ENCODE measurements around the gene ATF4. TPM values are rescaled to one million over a fixed set of nuclear protein-coding genes. Genes with fewer than 3 reads are reported as not detected.

Gene ATF4
- total RNA-seq, 1 donor from 2014 or later, result 134 TPM

- ATAC-seq (no peak), DNase-seq (ENCODE audit: low spot score) (no peak)
Measured at GRCh38 chr22:39554151-39554550, 33.8 kb downstream of the ATF4 start.

- no peak for DNase-seq (ENCODE audit: low spot score)
- ATAC-seq, result peak; percentile 18
Measured at GRCh38 chr22:39556970-39557841, 36.8 kb downstream of the ATF4 start.

GRCh38 chr22:39558254-39558727 is 37.9 kb downstream of the ATF4 start:
- DNase-seq (ENCODE audit: low spot score) (no peak), ATAC-seq (no peak)

DNA sequence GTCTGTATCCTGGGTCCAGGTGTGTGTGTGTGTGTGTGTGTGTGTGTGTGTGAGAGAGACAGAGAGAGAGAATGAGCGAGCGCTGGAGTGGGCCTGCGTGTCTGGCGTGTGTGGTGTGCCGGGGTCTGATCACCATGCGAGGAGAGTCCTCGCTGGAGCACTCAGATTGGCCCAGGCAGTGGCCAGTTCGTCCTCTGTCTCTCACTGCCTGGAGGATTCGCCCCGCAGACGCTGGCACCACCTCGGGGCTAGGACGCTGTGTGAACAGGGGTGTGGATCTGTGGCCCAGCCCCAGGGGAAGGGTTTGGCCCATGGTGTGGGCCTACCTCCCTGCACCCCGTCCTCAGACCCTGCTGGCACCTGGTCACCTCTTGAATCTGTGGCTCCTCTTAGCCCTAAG is 38.6 kb downstream of the ATF4 start:
- no peak for DNase-seq (ENCODE audit: low spot score)
- no peak for ATAC-seq

GRCh38 chr22:39559456-39560105 is 39.2 kb downstream of the ATF4 start:
- no peak for ATAC-seq

DNA sequence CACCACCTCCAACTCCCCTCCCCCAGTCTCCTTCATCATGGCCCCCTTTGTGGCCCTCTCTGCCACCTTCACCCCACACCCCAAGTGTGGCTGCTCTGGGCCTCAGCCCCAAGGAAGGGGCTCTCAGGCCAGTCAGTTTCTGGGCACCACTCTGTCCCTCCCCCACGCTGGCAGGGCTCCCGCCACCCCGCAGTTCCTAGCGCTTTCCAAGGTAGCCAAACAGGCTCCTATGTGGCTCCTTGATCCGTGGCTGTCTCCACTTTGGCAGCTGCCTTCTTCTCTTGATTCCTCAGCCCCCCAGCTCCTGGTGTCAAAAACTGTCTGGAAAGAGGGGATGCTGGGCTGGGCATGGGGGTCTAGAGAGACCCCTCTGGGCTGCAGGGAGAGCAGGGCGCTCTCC is 39.8 kb downstream of the ATF4 start:
- no peak for DNase-seq (ENCODE audit: low spot score)
- no peak for ATAC-seq

More at GRCh38 chr22:39559456-39560105, 39.2 kb downstream of the ATF4 start:
- no peak for DNase-seq (ENCODE audit: low spot score)

DNA sequence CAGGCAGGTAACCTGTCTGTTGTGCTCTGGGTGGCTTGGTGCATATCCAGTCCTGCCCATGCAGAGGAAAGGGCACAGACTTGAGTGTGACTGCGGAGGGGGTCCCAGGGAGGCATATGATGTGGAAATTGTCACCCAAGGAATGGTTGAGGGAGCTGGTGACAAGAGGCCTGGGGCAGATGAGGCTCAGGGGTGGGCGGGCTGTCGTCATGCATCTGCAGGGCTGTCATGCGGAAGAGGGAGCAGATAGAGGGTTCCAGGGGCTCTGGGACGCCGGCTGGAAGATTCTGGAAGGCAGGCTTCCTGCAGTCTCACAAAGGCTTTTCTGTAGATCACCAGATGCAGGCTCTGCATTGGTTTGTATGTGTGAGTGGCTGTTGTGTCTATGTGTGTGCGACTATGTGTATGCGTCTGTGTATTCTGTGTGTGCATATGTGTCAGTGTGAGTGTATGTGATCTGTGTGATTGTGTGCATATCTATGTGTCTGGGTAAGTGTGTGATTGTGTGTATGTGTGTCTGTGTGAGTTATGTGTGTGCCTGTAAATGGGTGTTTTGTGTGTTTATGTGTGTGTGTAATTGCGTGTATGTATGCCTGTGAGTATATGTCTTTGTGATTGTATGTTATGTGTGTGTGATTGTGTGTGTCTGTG is 42.6 kb downstream of the ATF4 start:
- DNase-seq (ENCODE audit: low spot score) (no peak), ATAC-seq (no peak)

DNA sequence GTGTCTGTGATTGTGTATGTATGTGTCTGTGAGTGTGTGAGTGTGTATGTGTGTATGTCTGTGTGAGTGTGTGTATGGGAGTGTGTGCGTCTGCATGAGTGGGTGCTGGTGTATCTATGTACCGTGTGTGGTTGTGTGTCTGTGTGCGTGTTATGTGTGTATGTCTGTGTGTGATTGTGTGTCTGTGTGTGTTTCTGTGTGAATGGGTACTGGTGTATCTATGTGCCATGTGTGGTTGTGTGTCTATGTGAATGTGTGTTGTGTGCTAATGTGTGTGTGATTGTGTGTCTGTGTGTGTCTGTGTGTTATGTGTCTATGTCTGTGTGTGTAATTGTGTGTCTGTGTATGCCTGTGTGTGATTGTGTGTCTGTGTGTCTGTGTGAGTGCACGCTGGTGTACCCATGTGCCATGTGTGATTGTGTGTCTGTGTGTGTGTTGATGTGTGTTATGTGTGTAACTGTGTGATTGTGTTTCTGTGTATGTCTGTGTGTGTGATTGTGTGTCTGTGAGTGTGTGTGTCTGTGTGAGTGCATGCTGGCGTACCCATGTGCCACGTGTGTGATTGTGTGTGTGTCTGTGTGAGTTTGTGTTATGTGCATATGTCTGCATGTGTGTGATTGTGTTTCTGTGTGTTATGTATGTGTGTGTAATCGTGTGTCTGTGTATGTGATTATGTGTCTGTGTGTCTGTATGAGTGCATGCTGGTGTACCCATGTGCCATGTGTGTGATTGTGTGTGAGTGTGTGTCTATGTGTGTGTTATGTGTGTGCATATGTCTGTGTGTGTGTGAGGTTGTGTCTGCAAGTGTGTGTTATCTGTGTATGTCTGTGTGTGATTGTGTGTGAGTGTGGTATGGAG is 43.4 kb downstream of the ATF4 start:
- DNase-seq (ENCODE audit: low spot score) (no peak), ATAC-seq (no peak)

DNA sequence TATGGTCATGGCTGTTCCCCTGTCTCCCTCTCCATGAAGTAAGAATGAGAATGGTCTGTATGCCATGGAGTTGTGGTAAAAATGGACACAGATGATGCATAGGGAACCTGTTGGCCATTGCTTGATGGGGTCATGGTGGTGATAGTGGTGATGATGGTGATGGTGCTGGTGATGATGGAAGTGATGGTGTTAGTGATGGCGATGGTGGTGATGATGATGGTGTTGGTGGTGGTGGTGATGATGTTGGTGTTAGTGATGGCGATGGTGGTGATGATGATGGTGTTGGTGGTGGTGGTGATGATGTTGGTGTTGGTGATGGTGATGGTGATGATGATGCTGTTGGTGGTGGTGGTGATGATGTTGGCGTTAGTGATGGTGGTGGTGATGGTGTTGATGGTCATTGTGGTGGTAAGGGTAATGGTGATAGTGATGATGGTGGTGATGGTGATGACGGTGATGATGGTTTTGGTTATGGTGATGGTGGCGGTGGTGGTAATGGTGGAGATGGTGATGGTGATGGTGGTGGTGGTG is 45.1 kb downstream of the ATF4 start:
- no peak for ATAC-seq
- no peak for DNase-seq (ENCODE audit: low spot score)

GRCh38 chr22:39567135-39567946 is 47.0 kb downstream of the ATF4 start:
- ATAC-seq, result no peak
- DNase-seq (ENCODE audit: low spot score), result no peak

DNA sequence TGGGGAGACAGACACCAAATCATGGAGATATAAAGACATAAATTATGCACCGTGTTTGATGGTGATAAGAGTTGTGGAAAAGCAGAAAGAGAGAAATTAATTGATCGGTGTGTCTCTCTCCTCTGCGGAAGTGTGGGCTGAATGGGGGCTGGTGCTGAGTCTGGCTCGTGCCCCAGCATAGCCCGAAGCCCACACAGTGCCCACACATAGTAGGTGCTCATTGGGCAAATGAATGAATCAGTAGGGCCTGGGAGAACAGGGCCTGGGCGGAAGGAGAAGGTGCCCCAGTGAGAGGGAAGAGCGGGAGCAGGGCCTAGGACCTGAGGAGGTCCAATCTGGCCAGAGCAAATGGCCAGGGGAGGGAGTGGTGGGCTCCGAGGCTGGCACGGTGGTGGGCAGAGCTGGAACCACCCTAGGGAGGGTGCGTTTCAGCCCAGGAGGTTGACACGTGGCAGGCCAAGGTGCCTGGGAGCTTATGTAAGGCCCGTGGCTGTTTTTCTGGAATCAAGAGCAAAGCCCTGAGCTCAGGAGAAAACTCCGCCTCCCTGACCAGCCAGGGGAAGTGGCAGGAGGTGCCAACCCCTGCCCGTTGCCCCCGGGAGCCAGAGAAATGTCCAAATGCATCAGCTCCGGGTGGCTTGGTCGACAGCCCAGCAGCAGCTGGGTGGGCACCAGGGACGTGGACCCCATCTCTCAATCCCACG is 48.1 kb downstream of the ATF4 start:
- DNase-seq (ENCODE audit: low spot score), result no peak
- ATAC-seq, result no peak

- DNase-seq (ENCODE audit: low spot score) (no peak), ATAC-seq (no peak)
Measured at GRCh38 chr22:39569066-39569465, 48.7 kb downstream of the ATF4 start.

DNA sequence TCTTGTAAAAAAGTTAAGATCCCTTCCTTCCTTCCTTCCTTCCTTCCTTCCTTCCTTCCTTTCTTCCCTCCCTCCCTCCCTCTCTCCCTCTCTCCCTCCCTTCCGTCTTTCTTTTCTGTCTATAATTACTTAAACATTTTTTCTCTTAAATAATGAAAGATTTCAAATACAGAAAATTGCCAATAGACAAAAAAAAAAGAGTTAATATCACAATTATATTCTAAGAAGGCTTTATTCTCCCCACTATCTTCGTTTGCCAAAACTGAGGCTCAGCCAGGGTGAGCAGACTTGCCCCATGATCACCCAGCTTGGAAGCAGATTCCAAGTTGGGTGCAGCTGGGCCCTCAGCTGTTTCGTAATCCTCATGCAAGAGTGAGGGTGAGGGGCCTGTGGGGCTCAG is 49.9 kb downstream of the ATF4 start:
- ATAC-seq (no peak), DNase-seq (ENCODE audit: low spot score) (no peak)

DNA sequence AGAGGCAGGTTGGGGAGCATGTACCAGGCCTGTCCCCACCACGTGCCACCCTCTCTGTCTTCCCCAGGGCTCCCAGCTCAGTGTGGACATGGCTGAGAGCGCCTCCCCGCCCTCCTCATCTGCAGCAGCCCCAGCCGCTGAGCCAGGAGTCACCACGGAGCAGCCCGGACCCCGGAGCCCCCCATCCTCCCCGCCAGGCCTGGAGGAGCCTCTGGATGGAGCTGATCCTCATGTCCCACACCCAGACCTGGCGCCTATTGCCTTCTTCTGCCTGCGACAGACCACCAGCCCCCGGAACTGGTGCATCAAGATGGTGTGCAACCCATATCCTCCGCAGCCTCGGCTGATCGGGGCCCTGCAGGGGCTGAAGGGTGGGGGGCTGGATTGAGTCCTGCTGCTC is 50.3 kb downstream of the ATF4 start, which contains the start of gene CACNA1I:
CACNA1I (plus strand) TSS at position 89 of the 400 bp plus-strand sequence; CDS start at position 89, 0 bp downstream.
- ATAC-seq (no peak), DNase-seq (ENCODE audit: low spot score) (no peak)

DNA sequence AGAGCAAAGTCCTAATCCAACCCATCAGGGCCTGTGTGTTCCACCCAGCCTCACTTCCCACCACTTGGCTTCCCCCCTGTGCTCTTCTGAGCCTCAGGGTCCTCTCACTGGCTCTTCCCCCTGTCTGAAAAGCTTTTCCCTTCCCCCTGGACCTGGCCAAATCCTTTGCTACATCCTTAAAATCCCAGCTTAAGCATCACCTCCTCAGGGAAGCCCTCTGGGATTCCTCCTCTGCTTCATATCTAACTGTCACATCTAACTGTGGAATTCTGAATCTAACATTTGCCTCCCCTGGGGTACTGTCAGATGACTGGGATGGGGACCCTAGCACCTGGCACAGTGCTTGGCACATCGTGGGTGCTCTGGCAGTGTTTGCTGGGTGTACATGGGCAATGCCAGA is 51.2 kb downstream of the ATF4 start:
- ATAC-seq (no peak), DNase-seq (ENCODE audit: low spot score) (no peak)

Measured in left lobe of liver (tissue), 2 donors.